Tibial nerve (tissue), 4 donors: Measurements from ENCODE around the gene ARHGEF33. TPM values are rescaled to one million over a fixed set of nuclear protein-coding genes. Genes with fewer than 3 reads are reported as not detected.

Source experiments
- DNase-seq, 2 donors: peaks; one replicate each; pipeline ENCODE4 v3.0.0-alpha.2; 2019; ENCODE audit warnings: low spot score in 2 of 2
- H3K27ac ChIP-seq, 4 donors: fragments of 200-600 bp; sonication (generic) in 3 of 4; one replicate each; pipeline ENCODE4 v1.5.1; 2017 to 2019; ENCODE audit warnings: mild to moderate bottlenecking in 1 of 4
- H3K27me3 ChIP-seq, 2 donors: fragments of 200-600 bp; sonication (generic) in 1 of 2; one replicate each; pipeline versions ENCODE4 v1.5.1 to v1.6.0; 2017 to 2019
- H3K36me3 ChIP-seq, 3 donors: fragments of 200-600 bp; sonication (generic); one replicate each; pipeline ENCODE4 v1.5.1; 2018 to 2019
- H3K4me1 ChIP-seq, 4 donors: fragments of 200-600 bp; sonication (generic) in 3 of 4; one replicate each; pipeline ENCODE4 v1.5.1; 2017 to 2019
- H3K4me3 ChIP-seq, 4 donors: fragments of 200-600 bp; sonication (generic) in 3 of 4; one replicate each; pipeline ENCODE4 v1.5.1; 2017 to 2019; ENCODE audit warnings: mild to moderate bottlenecking in 1 of 4, moderate library complexity in 1 of 4
- H3K9me3 ChIP-seq, 4 donors: fragments of 200-600 bp; sonication (generic) in 3 of 4; one replicate each; pipeline ENCODE4 v1.5.1; 2017 to 2019
- EP300 ChIP-seq, 2 donors: sonication (generic); formaldehyde crosslinking; IDR thresholded peaks; one replicate each; pipeline ENCODE4 v1.6.1; 2017; ENCODE audit warnings: antibody characterized with exemption in 2 of 2, mild to moderate bottlenecking in 1 of 2
- POLR2A ChIP-seq, 2 donors: fragments of 450-650 bp; IDR thresholded peaks; one replicate each; pipeline ENCODE4 v1.6.1; 2017; ENCODE audit warnings: antibody characterized with exemption in 2 of 2, mild to moderate bottlenecking in 2 of 2, moderate library complexity in 2 of 2
- WGBS, 2 donors: methylation state at CpG; one replicate each; pipeline ENCODE4 v1.1.5; 2018; 5-methylcytosine and 5-hydroxymethylcytosine counted together
- total RNA-seq, 4 donors: library from RNA; depleted of rRNA; stranded (reverse); fragments of >200 nt; gene quantifications; one replicate each; pipeline ENCODE4 v1.1.0, GENCODE V29; 2016
- TF ChIP-seq, protein P1 (sequence below), 5 experiments: fragments of 200-600 bp in 3 of 5; fragments of 450-650 bp in 2 of 5; sonication (generic) in 3 of 5; IDR thresholded peaks; one replicate each; pipeline ENCODE4 v1.5.1; 2016 to 2019; ENCODE audit warnings: antibody characterized with exemption in 5 of 5, mild to moderate bottlenecking in 3 of 5, moderate library complexity in 2 of 5

The ARHGEF33 gene
- total RNA-seq, 4 donors from 2014 or later, result 2.5 to 9.3 (median 4.1) TPM

- Histone ChIP-seq H3K27me3 (no peaks in the 10 kb centered on the region), H3K36me3 (no peaks in the 10 kb centered on the region), H3K9me3 (no peaks in the 10 kb centered on the region), H3K27ac (no peak overlapping the region), H3K4me3 (no peak overlapping the region), H3K4me1 (no peaks in the 10 kb centered on the region)
- DNase-seq, result no peak
- TF ChIP-seq, protein P1, sequence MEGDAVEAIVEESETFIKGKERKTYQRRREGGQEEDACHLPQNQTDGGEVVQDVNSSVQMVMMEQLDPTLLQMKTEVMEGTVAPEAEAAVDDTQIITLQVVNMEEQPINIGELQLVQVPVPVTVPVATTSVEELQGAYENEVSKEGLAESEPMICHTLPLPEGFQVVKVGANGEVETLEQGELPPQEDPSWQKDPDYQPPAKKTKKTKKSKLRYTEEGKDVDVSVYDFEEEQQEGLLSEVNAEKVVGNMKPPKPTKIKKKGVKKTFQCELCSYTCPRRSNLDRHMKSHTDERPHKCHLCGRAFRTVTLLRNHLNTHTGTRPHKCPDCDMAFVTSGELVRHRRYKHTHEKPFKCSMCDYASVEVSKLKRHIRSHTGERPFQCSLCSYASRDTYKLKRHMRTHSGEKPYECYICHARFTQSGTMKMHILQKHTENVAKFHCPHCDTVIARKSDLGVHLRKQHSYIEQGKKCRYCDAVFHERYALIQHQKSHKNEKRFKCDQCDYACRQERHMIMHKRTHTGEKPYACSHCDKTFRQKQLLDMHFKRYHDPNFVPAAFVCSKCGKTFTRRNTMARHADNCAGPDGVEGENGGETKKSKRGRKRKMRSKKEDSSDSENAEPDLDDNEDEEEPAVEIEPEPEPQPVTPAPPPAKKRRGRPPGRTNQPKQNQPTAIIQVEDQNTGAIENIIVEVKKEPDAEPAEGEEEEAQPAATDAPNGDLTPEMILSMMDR (IDR thresholded peaks at IDR 0.05), result no peak
- no peak for TF ChIP-seq POLR2A (IDR thresholded peaks at IDR 0.05)
- no peak for TF ChIP-seq EP300 (IDR thresholded peaks at IDR 0.05)
Measured at GRCh38 chr2:38951766-38952165, 62.1 kb downstream of the ARHGEF33 start.

- no peak for TF ChIP-seq EP300 (IDR thresholded peaks at IDR 0.05)
- no peak for TF ChIP-seq POLR2A (IDR thresholded peaks at IDR 0.05)
- TF ChIP-seq, protein P1 (IDR thresholded peaks at IDR 0.05), result no peak
Measured at GRCh38 chr2:38957972-38958371, 68.3 kb downstream of the ARHGEF33 start.

DNA sequence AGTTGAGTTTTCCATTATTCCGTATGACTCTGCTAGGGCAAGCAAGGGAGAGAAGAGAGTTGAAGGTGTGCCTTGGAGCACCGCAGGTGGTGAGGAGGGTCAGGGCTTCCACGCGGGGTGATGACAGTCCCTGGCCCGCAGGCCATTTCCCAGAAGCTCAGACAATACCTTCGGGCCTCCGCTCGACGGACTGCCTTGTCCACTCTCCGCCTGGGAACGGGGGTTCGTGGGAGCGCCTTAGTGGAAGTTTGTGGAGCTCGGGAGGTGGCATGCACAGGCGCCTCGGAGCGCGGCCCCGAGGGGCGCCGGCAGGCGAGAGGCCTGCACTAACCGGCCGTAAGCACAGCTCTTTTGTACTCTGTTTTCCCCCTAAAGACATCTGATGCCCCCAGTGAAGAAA, 69.8 kb downstream of the ARHGEF33 start:
- WGBS, 2 donors, result 81 to 87% methylated on average over 23 to 24 of the region's 24 CpGs
- peaks cover 0 to 10% (median 0%) of the 10 kb centered on the region in 3 donors for H3K36me3 ChIP-seq
- DNase-seq, result no peak
- H3K9me3 ChIP-seq, result no peaks in the 10 kb centered on the region
- TF ChIP-seq EP300 (IDR thresholded peaks at IDR 0.05) (no peak), POLR2A (IDR thresholded peaks at IDR 0.05) (no peak)
- TF ChIP-seq, protein P1 (IDR thresholded peaks at IDR 0.05), result no peak
- H3K27ac ChIP-seq, result no peak overlapping the region
- H3K4me1 ChIP-seq, result peaks cover 0 to 13% (median 6%) of the 10 kb centered on the region in 4 donors
- H3K4me3 ChIP-seq, result peak overlapping the region in 2 of 4 donors; percentile 50 to 59
- no peaks in the 10 kb centered on the region for H3K27me3 ChIP-seq

More at GRCh38 chr2:38957972-38958371, 68.3 kb downstream of the ARHGEF33 start:
- Histone ChIP-seq H3K27me3 (no peaks in the 10 kb centered on the region), H3K9me3 (no peaks in the 10 kb centered on the region), H3K4me3 (no peak overlapping the region), H3K27ac (no peak overlapping the region), H3K36me3 (peaks cover 0 to 10% (median 0%) of the 10 kb centered on the region in 3 donors), H3K4me1 (peaks cover 0 to 13% (median 6%) of the 10 kb centered on the region in 4 donors)
- no peak for DNase-seq
- WGBS, 2 donors, result 92 to 98% methylated on average over 5 of the region's 5 CpGs

DNA sequence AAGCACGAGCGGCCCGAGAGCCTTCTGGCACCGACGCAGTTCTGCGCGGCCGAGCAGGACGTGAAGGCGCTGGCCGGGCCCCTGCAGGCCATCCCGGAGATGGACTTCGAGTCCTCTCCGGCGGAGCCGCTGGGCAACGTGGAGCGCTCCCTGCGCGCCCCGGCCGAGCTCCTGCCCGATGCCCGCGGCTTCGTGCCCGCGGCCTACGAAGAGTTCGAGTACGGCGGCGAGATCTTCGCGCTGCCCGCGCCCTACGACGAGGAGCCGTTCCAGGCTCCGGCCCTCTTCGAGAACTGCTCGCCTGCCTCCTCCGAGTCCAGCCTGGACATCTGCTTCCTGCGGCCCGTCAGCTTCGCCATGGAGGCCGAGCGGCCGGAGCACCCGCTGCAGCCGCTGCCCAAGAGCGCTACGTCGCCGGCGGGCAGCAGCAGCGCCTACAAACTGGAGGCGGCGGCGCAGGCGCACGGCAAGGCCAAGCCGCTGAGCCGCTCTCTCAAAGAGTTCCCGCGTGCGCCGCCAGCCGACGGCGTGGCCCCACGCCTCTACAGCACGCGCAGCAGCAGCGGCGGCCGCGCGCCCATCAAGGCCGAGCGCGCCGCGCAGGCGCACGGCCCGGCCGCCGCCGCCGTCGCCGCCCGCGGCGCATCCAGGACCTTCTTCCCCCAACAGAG, 70.4 kb downstream of the ARHGEF33 start:
- peak overlapping the region in 1 of 4 donors; percentile 54 for H3K27ac ChIP-seq
- WGBS, 2 donors, result 29 to 34% methylated on average over 21 to 27 of the region's 97 CpGs
- H3K36me3 ChIP-seq, result peaks cover 0 to 10% (median 0%) of the 10 kb centered on the region in 3 donors
- peaks cover 0 to 13% (median 6%) of the 10 kb centered on the region in 4 donors for H3K4me1 ChIP-seq
- H3K4me3 ChIP-seq, result peak overlapping the region; percentile 22 to 62 (median 54)
- TF ChIP-seq POLR2A (IDR thresholded peaks at IDR 0.05) (no peak), EP300 (IDR thresholded peaks at IDR 0.05) (no peak)
- TF ChIP-seq, protein P1 (IDR thresholded peaks at IDR 0.05), result peak in 1 of 5 experiments; percentile 39
- H3K27me3 ChIP-seq, result no peaks in the 10 kb centered on the region
- H3K9me3 ChIP-seq, result no peaks in the 10 kb centered on the region
- DNase-seq, result peak; percentile 49 to 53

- Histone ChIP-seq H3K27ac (peak overlapping the region in 1 of 4 donors; percentile 54), H3K9me3 (no peaks in the 10 kb centered on the region), H3K27me3 (no peaks in the 10 kb centered on the region), H3K4me1 (peaks cover 0 to 13% (median 6%) of the 10 kb centered on the region in 4 donors), H3K4me3 (peak overlapping the region in 3 of 4 donors; percentile 22 to 59 (median 50)), H3K36me3 (peaks cover 0 to 10% (median 0%) of the 10 kb centered on the region in 3 donors)
- TF ChIP-seq EP300 (IDR thresholded peaks at IDR 0.05), result no peak
- TF ChIP-seq POLR2A (IDR thresholded peaks at IDR 0.05), result no peak
- TF ChIP-seq, protein P1 (IDR thresholded peaks at IDR 0.05), result no peak
- DNase-seq, result no peak
- 58 to 69% methylated on average over 20 to 34 of the region's 34 CpGs for WGBS, 2 donors
Measured at GRCh38 chr2:38960609-38961320, 71.1 kb downstream of the ARHGEF33 start.
